CD14-positive monocyte (primary cell): ENCODE data around the gene EML2. TPM values are rescaled to one million over a fixed set of nuclear protein-coding genes. Genes with fewer than 3 reads are reported as not detected.

Source experiments
- DNase-seq, 3 donors: peaks; one replicate each; pipeline ENCODE4 v3.0.0-alpha.2; 2011 to 2022
- H2AFZ ChIP-seq: 2 replicates; pipeline ENCODE4 v1.6.0; 2012; ENCODE audit warnings: mild to moderate bottlenecking, low read depth, low read length, inconsistent platforms; ENCODE audit not compliant: insufficient read depth, poor library complexity, severe bottlenecking
- H3K27ac ChIP-seq, 2 donors: 1 replicate in 1 of 2; 2 replicates in 1 of 2; pipeline ENCODE4 v1.5.1; 2012 to 2013; ENCODE audit warnings: low read length in 2 of 2, control low read depth in 1 of 2, inconsistent platforms in 1 of 2, low read depth in 1 of 2, mild to moderate bottlenecking in 1 of 2
- H3K27me3 ChIP-seq, 2 donors: one replicate each; pipeline versions ENCODE4 v1.6.0 to v1.6.1; 2011 to 2013; ENCODE audit warnings: low read length in 2 of 2; ENCODE audit not compliant: control insufficient read depth in 2 of 2, insufficient read depth in 2 of 2
- H3K36me3 ChIP-seq, 2 donors: replicated peaks in 1 of 2; 1 replicate in 1 of 2; 2 replicates in 1 of 2; pipeline versions ENCODE4 v1.5.1 to v1.6.1; 2012 to 2013; ENCODE audit warnings: low read length in 2 of 2, control low read depth in 1 of 2, inconsistent platforms in 1 of 2, mild to moderate bottlenecking in 1 of 2; ENCODE audit not compliant: insufficient read depth in 2 of 2, control insufficient read depth in 1 of 2
- H3K4me1 ChIP-seq, 2 donors: 1 replicate in 1 of 2; 2 replicates in 1 of 2; pipeline versions ENCODE4 v1.5.1 to v1.6.1; 2012 to 2013; ENCODE audit warnings: low read length in 2 of 2, control low read depth in 1 of 2, inconsistent platforms in 1 of 2, mild to moderate bottlenecking in 1 of 2, moderate library complexity in 1 of 2; ENCODE audit not compliant: insufficient read depth in 2 of 2, control insufficient read depth in 1 of 2
- H3K4me2 ChIP-seq: replicated peaks from 2 replicates; pipeline ENCODE3; 2012; ENCODE audit warnings: low read length, moderate library complexity, mild to moderate bottlenecking; ENCODE audit not compliant: poor library complexity, severe bottlenecking; ENCODE audit errors: extremely low read depth
- H3K4me3 ChIP-seq, 3 experiments: fragments of 200-600 bp in 1 of 3; sonication (generic) in 1 of 3; replicated peaks in 1 of 3; 1 replicate in 2 of 3; 2 replicates in 1 of 3; pipeline ENCODE4 v1.5.1; 2011 to 2013; ENCODE audit warnings: low read length in 3 of 3, mild to moderate bottlenecking in 3 of 3, control low read depth in 2 of 3, low read depth in 2 of 3, inconsistent platforms in 1 of 3, moderate library complexity in 1 of 3
- H3K79me2 ChIP-seq: 2 replicates; pipeline ENCODE4 v1.6.0; 2012; ENCODE audit warnings: mild to moderate bottlenecking, control low read depth, inconsistent platforms, low read length, moderate library complexity; ENCODE audit not compliant: insufficient read depth
- H3K9ac ChIP-seq: 2 replicates; pipeline ENCODE4 v1.6.0; 2017; ENCODE audit warnings: low read length, mild to moderate bottlenecking; ENCODE audit not compliant: insufficient read depth, poor library complexity, severe bottlenecking
- H3K9me3 ChIP-seq, 2 donors: replicated peaks in 1 of 2; 1 replicate in 1 of 2; 2 replicates in 1 of 2; pipeline versions ENCODE4 v1.5.1 to v1.6.1; 2012 to 2013; ENCODE audit warnings: low read length in 2 of 2, control low read depth in 1 of 2; ENCODE audit not compliant: control insufficient read depth in 1 of 2, insufficient read depth in 1 of 2
- H4K20me1 ChIP-seq: 2 replicates; pipeline ENCODE4 v1.6.0; 2012; ENCODE audit warnings: mild to moderate bottlenecking, low read length, control low read depth, moderate library complexity; ENCODE audit not compliant: insufficient read depth
- H3K27ac Mint-ChIP-seq, 7 donors: one replicate each; pipeline ENCODE4 v1.8.0; 2020; ENCODE audit warnings: mild to moderate bottlenecking in 7 of 7, mixed read lengths in 7 of 7, moderate library complexity in 6 of 7, inconsistent platforms in 2 of 7
- H3K27me3 Mint-ChIP-seq, 3 donors: one replicate each; pipeline ENCODE4 v1.8.0; 2021 to 2022; ENCODE audit warnings: low read depth in 3 of 3, mild to moderate bottlenecking in 3 of 3, mixed read lengths in 3 of 3, moderate library complexity in 3 of 3, inconsistent platforms in 1 of 3
- H3K36me3 Mint-ChIP-seq, 2 donors: one replicate each; pipeline ENCODE4 v1.8.0; 2020; ENCODE audit warnings: mixed read lengths in 2 of 2, inconsistent platforms in 1 of 2, mild to moderate bottlenecking in 1 of 2
- H3K4me1 Mint-ChIP-seq: one replicate; pipeline ENCODE4 v1.8.0; 2020; ENCODE audit warnings: mild to moderate bottlenecking, mixed read lengths
- H3K4me3 Mint-ChIP-seq, 2 donors: one replicate each; pipeline ENCODE4 v1.8.0; 2020; ENCODE audit warnings: mild to moderate bottlenecking in 2 of 2, mixed read lengths in 2 of 2, moderate library complexity in 1 of 2
- H3K9me3 Mint-ChIP-seq, 7 donors: one replicate each; pipeline ENCODE4 v1.8.0; 2020 to 2022; ENCODE audit warnings: mixed read lengths in 7 of 7, mild to moderate bottlenecking in 6 of 7, moderate library complexity in 6 of 7, inconsistent platforms in 2 of 7
- CTCF ChIP-seq: fragments of 200-600 bp; IDR thresholded peaks from one replicate; pipeline ENCODE4 v1.8.0; 2022; ENCODE audit warnings: antibody characterized with exemption, mild to moderate bottlenecking
- WGBS: methylation state at CpG from one replicate; pipeline ENCODE4 v1.1.5; 2013; ENCODE audit warnings: missing lambda C conversion rate; ENCODE audit not compliant: insufficient coverage; 5-methylcytosine and 5-hydroxymethylcytosine counted together
- intact Hi-C, 2 donors: fragments of 100-400 bp; cut with micrococcal nuclease; formaldehyde crosslinking; loops; one replicate each; pipeline versions ENCODE4 v1.15.0 to v1.15.1; 2023
- polyA plus RNA-seq, 3 donors: library from polyadenylated mRNA; depleted of rRNA in 1 of 3; unstranded in 2 of 3; stranded (reverse) in 1 of 3; fragments of 300-500 nt in 2 of 3; fragments of >200 nt in 1 of 3; fragmentation: Illumina TruSeq in 2 of 3; gene quantifications; 1 replicate in 2 of 3; 2 replicates in 1 of 3; pipeline ENCODE4 v1.2.3, GENCODE V29; 2012 to 2021

EML2 gene
- polyA plus RNA-seq, 3 donors: 10.3 to 50.8 (median 11.9) TPM

GRCh38 chr19:45681391-45682015 lies 42.3 kb upstream of the EML2 start:
- Mint-ChIP-seq H3K27me3 (peaks cover 39 to 46% (median 40%) of the 10 kb centered on the region in 3 donors), H3K4me1 (peaks cover 27% of the 10 kb centered on the region), H3K36me3 (peaks cover 32 to 33% of the 10 kb centered on the region in 2 donors), H3K9me3 (peaks cover 0 to 6% (median 0%) of the 10 kb centered on the region in 7 donors), H3K4me3 (peak overlapping the region; percentile 76 to 93), H3K27ac (peak overlapping the region in 3 of 7 donors; percentile 50 to 87 (median 59))
- Histone ChIP-seq H3K27me3 (peaks cover 13 to 31% of the 10 kb centered on the region in 2 donors), H2AFZ (peak overlapping the region; percentile 83), H3K9me3 (no peaks in the 10 kb centered on the region), H3K9ac (peak overlapping the region; percentile 21), H4K20me1 (no peaks in the 10 kb centered on the region), H3K36me3 (peaks cover 8 to 26% of the 10 kb centered on the region in 2 donors), H3K4me2 (peak overlapping the region; percentile 71), H3K4me1 (peaks cover 26 to 27% of the 10 kb centered on the region in 2 donors), H3K4me3 (peak overlapping the region in 2 of 3 experiments; percentile 16 to 62), H3K27ac (no peak overlapping the region), H3K79me2 (no peaks in the 10 kb centered on the region)
- DNase-seq: peak; percentile 77 to 83 (median 82)
- WGBS: 1% methylated on average over 46 of the region's 51 CpGs
- TF ChIP-seq CTCF: peak; percentile 99
- intact Hi-C loops: loop anchor here (2.0 to 10.0 kb wide), 4 partner anchors 74 to 187 kb away; partner anchors contain the start of genes PPM1N (in 1 of the 2) and RTN2 (in 1 of the 2)

DNA sequence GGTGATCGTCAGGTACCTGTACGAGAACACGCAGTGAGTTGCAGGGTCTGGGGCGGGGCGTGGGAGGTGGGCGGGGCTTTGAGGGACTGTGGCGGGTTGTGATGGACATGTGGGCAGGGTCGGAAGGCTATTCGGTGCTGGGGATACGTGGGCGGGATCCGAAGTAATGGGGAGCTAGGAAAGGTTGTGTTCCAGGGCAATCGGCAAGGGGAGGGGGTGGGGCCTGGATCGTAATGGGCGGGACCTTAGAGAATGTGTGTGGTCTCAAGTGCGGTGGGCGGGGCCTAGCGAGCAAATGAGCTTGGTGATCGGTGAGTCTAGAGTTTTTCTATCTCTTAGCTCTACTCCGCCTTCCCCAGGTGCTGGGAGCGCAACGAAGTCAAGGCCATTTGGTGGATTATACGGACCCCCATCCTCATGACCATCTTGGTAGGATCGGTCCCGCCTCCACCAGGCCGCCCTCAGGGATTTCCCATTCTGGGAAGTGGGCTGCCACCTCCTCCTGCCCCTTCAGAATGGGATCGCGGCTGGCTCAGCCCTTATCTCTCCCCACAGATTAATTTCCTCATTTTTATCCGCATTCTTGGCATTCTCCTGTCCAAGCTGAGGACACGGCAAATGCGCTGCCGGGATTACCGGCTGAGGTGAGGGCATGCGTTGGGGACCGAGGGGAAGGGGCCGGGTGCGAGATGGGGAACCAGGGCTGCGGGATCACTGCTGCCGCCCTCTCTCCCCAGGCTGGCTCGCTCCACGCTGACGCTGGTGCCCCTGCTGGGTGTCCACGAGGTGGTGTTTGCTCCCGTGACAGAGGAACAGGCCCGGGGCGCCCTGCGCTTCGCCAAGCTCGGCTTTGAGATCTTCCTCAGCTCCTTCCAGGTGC lies 38.4 kb upstream of the EML2 start:
- Mint-ChIP-seq H3K36me3 (peaks cover 0 to 2% of the 10 kb centered on the region in 2 donors), H3K27ac (peak overlapping the region in 3 of 7 donors; percentile 9 to 53 (median 50)), H3K4me1 (peaks cover 33% of the 10 kb centered on the region), H3K9me3 (peaks cover 0 to 7% (median 0%) of the 10 kb centered on the region in 7 donors), H3K4me3 (peak overlapping the region; percentile 48 to 79), H3K27me3 (peaks cover 42 to 83% (median 61%) of the 10 kb centered on the region in 3 donors)
- Histone ChIP-seq H3K79me2 (no peaks in the 10 kb centered on the region), H3K4me3 (peak overlapping the region in 1 of 3 experiments; percentile 42), H3K4me2 (peak overlapping the region; percentile 58), H3K9ac (no peak overlapping the region), H3K36me3 (no peaks in the 10 kb centered on the region), H3K27ac (no peak overlapping the region), H3K27me3 (peaks cover 13 to 55% of the 10 kb centered on the region in 2 donors), H3K9me3 (no peaks in the 10 kb centered on the region), H2AFZ (no peak overlapping the region), H3K4me1 (peaks cover 37% of the 10 kb centered on the region in 2 donors), H4K20me1 (no peaks in the 10 kb centered on the region)
- intact Hi-C loops: loop anchor here in 1 of 2 donors (5.0 kb wide), 1 partner anchor 35 kb away; no protein-coding TSS in a partner anchor
- peak; percentile 38 to 49 (median 42) for DNase-seq
- WGBS: 1% methylated on average over 34 of the region's 49 CpGs
- TF ChIP-seq CTCF: peak; percentile 48
